ENCODE measurements around the gene TCAIM.
"Not testable (repeated sequence)": the region's sequence is repeated elsewhere in the genome, so short reads cannot be mapped to it uniquely, and the experiment has no call there.

Gene TCAIM

GRCh38 chr3:44414517-44415090 lies 76.0 kb downstream of the TCAIM start:
- FAIRE-seq = no peak

GRCh38 chr3:44415421-44415820 lies 76.9 kb downstream of the TCAIM start:
- FAIRE-seq (no peak), DNase-seq (ENCODE audit: insufficient read length, low spot score) (no peak)

More at GRCh38 chr3:44414517-44415090, 76.0 kb downstream of the TCAIM start:
- no peak for DNase-seq (ENCODE audit: insufficient read length, low spot score)

GRCh38 chr3:44416031-44417030 lies 77.8 kb downstream of the TCAIM start:
- no peak for DNase-seq (ENCODE audit: insufficient read length, low spot score)
- no peak for FAIRE-seq

- FAIRE-seq; DNase-seq (ENCODE audit: insufficient read length, low spot score): not testable (repeated sequence)
Measured at GRCh38 chr3:44418118-44418517, 79.6 kb downstream of the TCAIM start.

- DNase-seq (ENCODE audit: insufficient read length, low spot score) (no peak), FAIRE-seq (no peak)
Measured at GRCh38 chr3:44418549-44418948, 80.0 kb downstream of the TCAIM start.

GRCh38 chr3:44419116-44419922 lies 80.8 kb downstream of the TCAIM start:
- DNase-seq (ENCODE audit: insufficient read length, low spot score) (no peak), FAIRE-seq (no peak)

GRCh38 chr3:44419923-44420650 lies 81.5 kb downstream of the TCAIM start:
- DNase-seq (ENCODE audit: insufficient read length, low spot score) = no peak
- FAIRE-seq = no peak

GRCh38 chr3:44420676-44421075 lies 82.1 kb downstream of the TCAIM start:
- no peak for FAIRE-seq

GRCh38 chr3:44421280-44421679 lies 82.7 kb downstream of the TCAIM start:
- no peak for DNase-seq (ENCODE audit: insufficient read length, low spot score)
- FAIRE-seq = no peak

More at GRCh38 chr3:44420676-44421075, 82.1 kb downstream of the TCAIM start:
- no peak for DNase-seq (ENCODE audit: insufficient read length, low spot score)

GRCh38 chr3:44424758-44425157 lies 86.2 kb downstream of the TCAIM start:
- no peak for DNase-seq (ENCODE audit: insufficient read length, low spot score)
- no peak for FAIRE-seq

- DNase-seq (ENCODE audit: insufficient read length, low spot score) = no peak
- FAIRE-seq = no peak
Measured at GRCh38 chr3:44427683-44428082, 89.1 kb downstream of the TCAIM start.

- FAIRE-seq = no peak
Measured at GRCh38 chr3:44428910-44429309, 90.3 kb downstream of the TCAIM start.

GRCh38 chr3:44429459-44429858 lies 90.9 kb downstream of the TCAIM start:
- DNase-seq (ENCODE audit: insufficient read length, low spot score) = no peak
- FAIRE-seq = no peak

More at GRCh38 chr3:44428910-44429309, 90.3 kb downstream of the TCAIM start:
- DNase-seq (ENCODE audit: insufficient read length, low spot score) = no peak

- no peak for DNase-seq (ENCODE audit: insufficient read length, low spot score)
- FAIRE-seq = no peak
Measured at GRCh38 chr3:44430466-44430865, 91.9 kb downstream of the TCAIM start.

GRCh38 chr3:44434834-44435510 lies 96.4 kb downstream of the TCAIM start:
- FAIRE-seq (no peak), DNase-seq (ENCODE audit: insufficient read length, low spot score) (no peak)

- FAIRE-seq = no peak
Measured at GRCh38 chr3:44436181-44436580, 97.6 kb downstream of the TCAIM start.

GRCh38 chr3:44437800-44438199 lies 99.2 kb downstream of the TCAIM start:
- FAIRE-seq (no peak), DNase-seq (ENCODE audit: insufficient read length, low spot score) (no peak)

More at GRCh38 chr3:44436181-44436580, 97.6 kb downstream of the TCAIM start:
- no peak for DNase-seq (ENCODE audit: insufficient read length, low spot score)

GRCh38 chr3:44439499-44440295 lies 101.1 kb downstream of the TCAIM start:
- peak; percentile 91 for FAIRE-seq
- peak; percentile 76 for DNase-seq (ENCODE audit: insufficient read length, low spot score)
